T-cell (primary cell): ENCODE results near the gene SELPLG. TPM values are rescaled to one million over a fixed set of nuclear protein-coding genes. Genes with fewer than 3 reads are reported as not detected.

Experiments
- ATAC-seq, 4 experiments: fragments of 200-7000 bp in 3 of 4; fragments of 150-1000 bp in 1 of 4; cut with Tn5 transposase; replicated peaks in 1 of 4; 1 replicate in 3 of 4; 2 replicates in 1 of 4; pipeline ENCODE4 v1.10.0; 2021; ENCODE audit warnings: moderate library complexity in 3 of 4, mild to moderate bottlenecking in 2 of 4, moderate number of reproducible peaks in 1 of 4
- CTCF ChIA-PET, 2 donors: fragments of 300-600 bp; sonication (Branson Sonifier 250); formaldehyde crosslinking; loops; one replicate each; lab custom pipeline; 2022; ENCODE audit warnings: antibody characterized with exemption in 2 of 2; lab: Charles Lee
- POLR2A ChIA-PET, 2 donors: fragments of 300-600 bp; sonication (Branson Sonifier 250); formaldehyde crosslinking; loops; one replicate each; lab custom pipeline; 2022; ENCODE audit warnings: antibody characterized with exemption in 2 of 2; lab: Charles Lee
- DNase-seq, 35 experiments: peaks; one replicate each; pipeline versions ENCODE4 v3.0.0 to v3.0.0-alpha.2; 2013 to 2023
- H3K27ac ChIP-seq: one replicate; pipeline ENCODE4 v1.5.1; 2013; ENCODE audit warnings: low read length
- H3K27me3 ChIP-seq, 2 experiments: replicated peaks in 1 of 2; 1 replicate in 1 of 2; 2 replicates in 1 of 2; pipeline versions ENCODE4 v1.6.1 to v1.7.0; 2013; ENCODE audit warnings: low read length in 1 of 2, mixed read lengths in 1 of 2; ENCODE audit not compliant: control insufficient read depth in 2 of 2, insufficient read depth in 2 of 2; ENCODE audit errors: extremely low read depth in 1 of 2
- H3K36me3 ChIP-seq, 2 donors: 1 replicate in 1 of 2; 2 replicates in 1 of 2; pipeline versions ENCODE4 v1.6.1 to v1.7.0; 2013; ENCODE audit warnings: low read length in 1 of 2; ENCODE audit not compliant: control insufficient read depth in 2 of 2, insufficient read depth in 1 of 2; ENCODE audit errors: extremely low read depth in 1 of 2
- H3K4me1 ChIP-seq, 2 experiments: 1 replicate in 1 of 2; 2 replicates in 1 of 2; pipeline versions ENCODE4 v1.6.1 to v1.7.0; 2013; ENCODE audit warnings: low read length in 2 of 2, mixed read lengths in 1 of 2; ENCODE audit not compliant: insufficient read depth in 2 of 2, control insufficient read depth in 1 of 2; ENCODE audit errors: extremely low read depth in 1 of 2
- H3K4me3 ChIP-seq, 2 donors: 1 replicate in 1 of 2; 2 replicates in 1 of 2; pipeline versions ENCODE4 v1.5.1 to v1.7.0; 2013; ENCODE audit warnings: mild to moderate bottlenecking in 2 of 2, low read length in 1 of 2, moderate library complexity in 1 of 2; ENCODE audit not compliant: control insufficient read depth in 1 of 2; ENCODE audit errors: extremely low read depth in 1 of 2
- H3K9me3 ChIP-seq: 2 replicates; pipeline ENCODE4 v1.7.0; 2013
- H3K27ac Mint-ChIP-seq, 2 donors: one replicate each; pipeline ENCODE4 v1.8.0; 2020 to 2021; ENCODE audit warnings: mild to moderate bottlenecking in 2 of 2, mixed read lengths in 2 of 2
- H3K27me3 Mint-ChIP-seq, 2 donors: one replicate each; pipeline ENCODE4 v1.8.0; 2021 to 2022; ENCODE audit warnings: mixed read lengths in 2 of 2
- H3K36me3 Mint-ChIP-seq: one replicate; pipeline ENCODE4 v1.8.0; 2021; ENCODE audit warnings: mixed read lengths
- H3K4me1 Mint-ChIP-seq, 3 donors: one replicate each; pipeline ENCODE4 v1.8.0; 2020 to 2022; ENCODE audit warnings: mixed read lengths in 3 of 3, mild to moderate bottlenecking in 1 of 3
- H3K4me3 Mint-ChIP-seq, 3 donors: one replicate each; pipeline ENCODE4 v1.8.0; 2020 to 2022; ENCODE audit warnings: mild to moderate bottlenecking in 3 of 3, mixed read lengths in 3 of 3, moderate library complexity in 3 of 3
- H3K9me3 Mint-ChIP-seq, 3 donors: one replicate each; pipeline ENCODE4 v1.8.0; 2020 to 2022; ENCODE audit warnings: mixed read lengths in 3 of 3
- WGBS: methylation state at CpG from one replicate; pipeline ENCODE4 v1.1.5; 2013; ENCODE audit warnings: missing lambda C conversion rate; ENCODE audit not compliant: insufficient coverage; 5-methylcytosine and 5-hydroxymethylcytosine counted together
- total RNA-seq, 35 experiments: library from RNA in 6 of 35; stranded (reverse) in 6 of 35; fragments of 120-200 nt in 1 of 35; gene quantifications; one replicate each; pipeline versions ENCODE4 v1.2.1 to v1.2.4 and lab custom pipeline; 2013 to 2026

The SELPLG gene
- total RNA-seq, 5 donors from 2014 or later (not counting 1 experiment from before 2014, with no cell fraction given), result 102 to 220 (median 215) TPM

DNA sequence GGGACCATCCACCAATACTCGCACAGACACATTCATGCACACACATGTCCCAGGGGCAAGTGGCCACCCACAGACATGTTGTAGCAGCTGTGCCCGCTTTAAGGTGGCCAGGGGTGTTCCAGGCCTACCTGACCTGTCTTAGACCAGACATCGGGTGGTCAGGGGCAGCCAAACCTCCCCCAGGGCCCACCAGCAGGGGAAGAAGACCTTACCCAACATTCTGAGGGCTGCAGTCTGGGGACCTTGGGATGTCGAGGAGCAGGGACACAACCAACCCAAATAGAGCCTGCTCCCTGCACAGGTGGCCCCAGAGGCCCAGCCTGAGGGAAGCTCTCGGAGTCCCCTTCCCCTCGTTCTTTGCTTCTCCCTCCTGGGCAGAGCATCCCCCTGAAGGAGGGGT is 34.2 kb downstream of the SELPLG start:
- H3K36me3 ChIP-seq, result no peaks in the 10 kb centered on the region
- Mint-ChIP-seq H3K36me3 (no peaks in the 10 kb centered on the region), H3K4me1 (no peaks in the 10 kb centered on the region), H3K4me3 (no peak overlapping the region), H3K27ac (no peak overlapping the region), H3K9me3 (no peaks in the 10 kb centered on the region), H3K27me3 (no peaks in the 10 kb centered on the region)
- no peaks in the 10 kb centered on the region for H3K4me1 ChIP-seq
- H3K4me3 ChIP-seq, result no peak overlapping the region
- ATAC-seq (no peak), DNase-seq (no peak)
- no peaks in the 10 kb centered on the region for H3K9me3 ChIP-seq
- ChIA-PET CTCF (no interaction called here), POLR2A (no interaction called here)
- WGBS, result 74% methylated on average over 3 of the region's 6 CpGs
- H3K27me3 ChIP-seq, result peaks cover 0 to 5% of the 10 kb centered on the region in 2 experiments
- no peak overlapping the region for H3K27ac ChIP-seq

DNA sequence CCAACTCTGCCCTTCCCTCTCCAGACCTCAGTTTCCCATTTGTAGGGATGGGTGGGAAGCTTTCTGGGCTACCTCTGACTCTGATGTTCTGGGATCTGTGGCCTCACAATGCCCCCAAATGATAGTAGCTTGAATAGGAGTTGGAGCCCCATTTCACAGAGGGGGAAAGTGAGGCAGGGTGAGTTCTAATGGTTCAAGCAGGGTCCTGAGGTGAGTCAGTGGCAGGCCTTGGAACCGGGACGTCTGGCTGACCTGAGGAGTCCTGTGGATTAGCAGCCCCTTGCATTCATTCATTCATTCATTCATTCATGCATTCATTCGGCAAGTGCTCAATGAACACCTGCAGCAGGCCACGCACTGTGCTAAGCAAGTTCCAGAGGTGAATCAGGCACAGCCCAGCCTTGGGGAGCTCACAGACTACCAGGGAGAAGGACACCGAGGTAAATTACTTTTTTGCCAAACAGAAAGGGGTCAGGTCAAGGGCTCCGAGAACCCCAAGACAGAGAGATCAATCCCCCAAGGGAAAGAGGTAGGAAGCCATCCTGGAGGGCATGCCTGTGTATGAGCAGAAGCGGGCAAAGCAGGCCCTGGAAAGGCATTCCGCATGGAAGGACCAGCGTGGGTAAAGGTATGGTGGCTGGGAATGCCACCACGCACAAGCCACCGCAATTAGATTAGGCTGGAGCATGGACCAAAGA is 35.0 kb downstream of the SELPLG start:
- Mint-ChIP-seq H3K36me3 (no peaks in the 10 kb centered on the region), H3K27me3 (no peaks in the 10 kb centered on the region), H3K27ac (no peak overlapping the region), H3K4me3 (no peak overlapping the region), H3K4me1 (no peaks in the 10 kb centered on the region), H3K9me3 (no peaks in the 10 kb centered on the region)
- CTCF ChIA-PET, result no interaction called here
- Histone ChIP-seq H3K4me1 (no peaks in the 10 kb centered on the region), H3K27ac (no peak overlapping the region), H3K4me3 (no peak overlapping the region), H3K9me3 (no peaks in the 10 kb centered on the region), H3K36me3 (no peaks in the 10 kb centered on the region), H3K27me3 (peaks cover 0 to 5% of the 10 kb centered on the region in 2 experiments)
- no peak for DNase-seq
- no peak for ATAC-seq
- POLR2A ChIA-PET, result no interaction called here
- 97% methylated on average over 9 of the region's 11 CpGs for WGBS

DNA sequence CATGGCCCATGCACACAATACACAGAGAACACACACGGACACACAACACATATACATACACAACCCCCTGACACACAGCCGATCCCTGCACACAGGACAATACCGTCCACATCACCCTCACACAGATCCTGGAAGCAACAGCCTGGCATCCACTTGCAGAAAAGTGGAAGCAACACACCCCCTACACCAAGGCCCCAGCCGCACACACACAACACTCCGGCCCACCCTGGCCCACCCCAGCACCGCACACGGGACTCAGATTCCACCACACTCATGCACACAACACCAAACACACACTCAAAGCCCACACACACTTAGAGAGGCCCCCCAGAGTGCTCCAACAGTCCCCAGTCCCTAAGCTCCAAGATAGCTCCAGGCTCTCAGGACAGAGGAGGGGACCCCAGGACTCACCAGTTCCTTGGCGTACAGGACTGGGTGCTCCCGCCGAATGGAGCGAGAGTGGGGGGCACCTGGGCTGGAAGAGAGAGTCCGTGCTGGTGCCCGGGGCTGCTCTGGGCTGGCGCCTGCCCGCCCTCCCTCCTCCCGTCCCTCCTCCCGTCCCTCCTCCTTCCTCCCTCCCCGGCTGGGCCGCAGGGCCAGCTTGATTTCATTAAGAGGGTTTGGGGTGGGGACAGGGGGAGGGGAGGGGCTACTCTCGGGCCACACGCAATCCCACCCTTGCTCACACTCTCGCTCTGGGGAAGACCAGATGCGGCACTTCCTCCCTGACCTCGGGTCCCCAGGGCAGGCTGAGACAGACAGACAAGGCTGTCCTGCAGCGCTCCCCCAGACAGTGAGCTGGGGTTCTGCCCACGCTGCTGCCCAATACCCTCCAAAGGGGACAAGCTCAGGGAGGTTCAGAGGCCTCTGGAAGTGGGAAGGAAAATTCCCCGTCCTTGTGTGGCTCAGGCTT is 35.9 kb downstream of the SELPLG start, which contains the start of gene TMEM119:
TSS of gene TMEM119 (minus strand) at position 526 of the 913 bp plus-strand sequence. CDS start 5,701 bp downstream, outside the sequence.
- 80% methylated on average over 11 of the region's 27 CpGs for WGBS
- no peak within 1 kb of the TSS for H3K27ac Mint-ChIP-seq
- ATAC-seq (no peak), DNase-seq (no peak)
- H3K36me3 Mint-ChIP-seq, result no peaks in the 10 kb centered on the region
- H3K9me3 Mint-ChIP-seq, result no peaks in the 10 kb centered on the region
- no peaks in the 10 kb centered on the region for H3K27me3 Mint-ChIP-seq
- H3K27me3 ChIP-seq, result no peaks in the 10 kb centered on the region
- no peak within 1 kb of the TSS for H3K4me3 ChIP-seq
- ChIA-PET POLR2A (interaction anchor here in 1 of 2 donors (0.6 kb wide), 1 partner anchor 283 kb away, joined by 3 read pairs; no protein-coding TSS in a partner anchor), CTCF (interaction anchor here in 1 of 2 donors (0.6 kb wide), 1 partner anchor 206 kb away, joined by 5 read pairs; no protein-coding TSS in a partner anchor)
- H3K4me1 ChIP-seq, result no peaks in the 10 kb centered on the region
- H3K9me3 ChIP-seq, result no peaks in the 10 kb centered on the region
- H3K4me3 Mint-ChIP-seq, result no peak within 1 kb of the TSS
- H3K27ac ChIP-seq, result no peak within 1 kb of the TSS
- no peaks in the 10 kb centered on the region for H3K36me3 ChIP-seq
- H3K4me1 Mint-ChIP-seq, result no peaks in the 10 kb centered on the region

DNA sequence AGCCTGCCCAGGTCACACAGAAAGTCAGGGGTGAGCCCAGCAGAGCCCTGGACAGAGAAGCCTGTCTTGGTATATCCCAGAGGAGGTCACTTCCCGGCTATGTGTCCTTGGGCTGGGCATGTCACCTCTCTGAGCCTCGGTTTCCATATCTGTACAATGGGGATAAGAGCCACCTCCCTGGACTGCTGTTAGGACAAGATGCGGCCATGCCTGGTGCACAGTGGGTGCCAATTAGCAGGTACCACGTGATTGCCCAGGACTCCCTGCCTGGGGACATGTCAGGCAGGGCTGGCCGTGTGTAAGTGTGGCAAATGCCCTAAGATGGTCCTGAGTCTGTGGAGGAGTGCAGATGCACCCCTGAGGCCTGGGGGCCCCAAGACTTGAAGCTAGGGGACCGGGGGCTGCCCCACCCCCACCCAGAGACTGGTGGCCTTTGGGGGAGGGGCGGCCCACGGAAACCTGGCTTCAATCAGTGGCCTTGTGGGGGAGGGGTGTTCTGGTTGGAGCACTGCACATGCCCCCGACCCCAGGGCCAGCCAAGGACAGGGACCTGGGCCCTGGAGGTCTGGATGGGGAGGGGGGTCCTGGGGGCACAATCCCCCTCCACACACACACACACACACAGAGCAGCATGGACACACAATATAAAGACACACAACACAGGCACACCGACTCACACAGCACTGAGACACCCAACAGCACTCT is 36.7 kb downstream of the SELPLG start:
- Mint-ChIP-seq H3K4me3 (no peak overlapping the region), H3K27ac (no peak overlapping the region), H3K36me3 (no peaks in the 10 kb centered on the region), H3K27me3 (no peaks in the 10 kb centered on the region), H3K9me3 (no peaks in the 10 kb centered on the region), H3K4me1 (no peaks in the 10 kb centered on the region)
- DNase-seq (no peak), ATAC-seq (no peak)
- Histone ChIP-seq H3K36me3 (no peaks in the 10 kb centered on the region), H3K9me3 (no peaks in the 10 kb centered on the region), H3K27ac (no peak overlapping the region), H3K4me1 (no peaks in the 10 kb centered on the region), H3K27me3 (no peaks in the 10 kb centered on the region), H3K4me3 (no peak overlapping the region)
- 87% methylated on average over 6 of the region's 10 CpGs for WGBS
- ChIA-PET POLR2A (no interaction called here), CTCF (no interaction called here)

DNA sequence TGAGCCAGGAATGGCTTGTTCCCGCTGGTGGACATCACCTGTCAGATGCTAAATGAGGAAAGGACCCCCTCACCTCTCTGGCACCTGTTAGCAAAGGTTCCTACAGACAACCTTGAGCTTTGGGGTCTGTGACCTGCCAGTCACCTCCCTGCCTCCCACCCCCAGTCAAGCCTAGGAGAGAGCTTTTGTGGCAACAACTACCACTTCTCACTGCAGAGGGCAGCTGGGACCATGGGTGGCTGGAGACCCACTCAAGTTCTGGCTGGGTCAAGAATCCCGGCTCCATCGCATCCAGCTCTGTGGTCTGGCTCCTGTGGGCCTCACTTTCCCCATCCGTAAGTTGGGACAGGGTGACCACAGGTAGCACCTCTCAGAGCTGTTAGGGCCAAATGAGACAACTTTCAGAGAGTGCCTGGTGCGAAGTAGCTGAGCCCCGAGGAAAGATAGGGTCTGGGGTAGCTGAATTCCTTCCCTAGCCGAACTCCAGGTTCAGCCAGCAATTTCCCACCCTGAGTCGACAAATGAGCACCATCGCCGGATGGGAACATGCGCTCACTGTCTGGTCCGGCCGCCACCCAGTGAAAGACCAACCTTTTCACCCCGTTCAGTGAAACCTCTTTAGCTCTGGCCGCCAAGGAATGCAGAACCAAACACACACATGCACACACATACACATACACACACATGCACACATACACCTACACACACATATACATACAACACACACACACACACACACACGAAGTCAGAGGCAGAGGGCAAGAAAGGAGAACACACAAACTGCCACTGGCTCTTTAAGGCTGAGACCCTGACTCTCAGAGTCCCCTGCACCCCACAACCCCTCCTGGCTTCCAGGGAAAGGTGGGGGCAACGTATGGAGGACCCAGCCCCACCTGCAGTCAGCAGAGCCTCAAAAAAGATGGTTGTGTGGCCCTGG is 37.7 kb downstream of the SELPLG start:
- ATAC-seq (no peak), DNase-seq (no peak)
- H3K27ac Mint-ChIP-seq, result no peak overlapping the region
- H3K36me3 Mint-ChIP-seq, result no peaks in the 10 kb centered on the region
- H3K27ac ChIP-seq, result no peak overlapping the region
- POLR2A ChIA-PET, result interaction anchor here in 1 of 2 donors (0.6 kb wide), 1 partner anchor 28 kb away, joined by 4 read pairs; no protein-coding TSS in a partner anchor
- H3K4me3 ChIP-seq, result no peak overlapping the region
- H3K4me3 Mint-ChIP-seq, result no peak overlapping the region
- no peaks in the 10 kb centered on the region for H3K4me1 ChIP-seq
- H3K27me3 ChIP-seq, result no peaks in the 10 kb centered on the region
- H3K9me3 ChIP-seq, result no peaks in the 10 kb centered on the region
- CTCF ChIA-PET, result interaction anchor here in 1 of 2 donors (0.6 kb wide), 1 partner anchor 45 kb away, joined by 3 read pairs; no protein-coding TSS in a partner anchor
- no peaks in the 10 kb centered on the region for H3K27me3 Mint-ChIP-seq
- WGBS, result 78% methylated on average over 12 of the region's 17 CpGs
- H3K36me3 ChIP-seq, result no peaks in the 10 kb centered on the region
- no peaks in the 10 kb centered on the region for H3K9me3 Mint-ChIP-seq
- H3K4me1 Mint-ChIP-seq, result no peaks in the 10 kb centered on the region
